GM19455 (cell line): ENCODE measurements around the gene AMELX.

Experiments used
- ATAC-seq: cut with Tn5 transposase; IDR thresholded peaks from one replicate; pipeline ENCODE4 v1.9.1; 2021; ENCODE audit not compliant: unreplicated experiment

The AMELX gene

GRCh38 chrX:11305641-11306040, 12.4 kb downstream of the AMELX start:
- no peak for ATAC-seq

GRCh38 chrX:11309220-11309619, 16.0 kb downstream of the AMELX start:
- ATAC-seq: no peak

- ATAC-seq: no peak
Measured at GRCh38 chrX:11311706-11312105, 18.5 kb downstream of the AMELX start.

GRCh38 chrX:11319806-11320520, 26.8 kb downstream of the AMELX start:
- no peak for ATAC-seq

GRCh38 chrX:11321986-11322385, 28.8 kb downstream of the AMELX start:
- no peak for ATAC-seq

- no peak for ATAC-seq
Measured at GRCh38 chrX:11328134-11328533, 34.9 kb downstream of the AMELX start.

GRCh38 chrX:11329021-11329420, 35.8 kb downstream of the AMELX start:
- ATAC-seq: no peak

- no peak for ATAC-seq
Measured at GRCh38 chrX:11331788-11332187, 38.6 kb downstream of the AMELX start.

- ATAC-seq: no peak
Measured at GRCh38 chrX:11334165-11334564, 41.0 kb downstream of the AMELX start.

GRCh38 chrX:11336201-11336600, 43.0 kb downstream of the AMELX start:
- ATAC-seq: no peak

GRCh38 chrX:11337292-11338009, 44.2 kb downstream of the AMELX start:
- ATAC-seq: no peak

GRCh38 chrX:11341274-11342201, 48.3 kb downstream of the AMELX start:
- peak; percentile 80 for ATAC-seq

GRCh38 chrX:11342673-11343072, 49.5 kb downstream of the AMELX start:
- ATAC-seq: no peak

GRCh38 chrX:11346121-11346682, 53.0 kb downstream of the AMELX start:
- ATAC-seq: no peak

GRCh38 chrX:11347300-11347699, 54.1 kb downstream of the AMELX start:
- no peak for ATAC-seq

GRCh38 chrX:11349020-11349419, 55.8 kb downstream of the AMELX start:
- no peak for ATAC-seq

GRCh38 chrX:11349661-11350337, 56.6 kb downstream of the AMELX start:
- no peak for ATAC-seq
